HepG2 (cell line): Measurements from ENCODE around the gene TTC31. TPM values are rescaled to one million over a fixed set of nuclear protein-coding genes. Genes with fewer than 3 reads are reported as not detected.

Experiments used
- ARID2 ChIP-seq: sonication (generic); formaldehyde crosslinking; IDR thresholded peaks from 2 replicates; pipeline ENCODE4 v1.8.1; 2022; ENCODE audit warnings: mild to moderate bottlenecking, missing genetic modification reagents, borderline replicate concordance
- BRD4 ChIP-seq: sonication (generic); formaldehyde crosslinking; IDR thresholded peaks from 2 replicates; pipeline ENCODE4 v1.4.0; 2020; ENCODE audit warnings: missing genetic modification reagents
- CEBPB ChIP-seq: IDR thresholded peaks from 2 replicates; pipeline ENCODE4 v1.6.1; 2011; ENCODE audit warnings: low read depth, low read length, improper control_type of control experiment, borderline replicate concordance
- IRF2 ChIP-seq: IDR thresholded peaks from 2 replicates; pipeline ENCODE4 v1.6.1; 2018; ENCODE audit warnings: missing genetic modification reagents, missing compliant biosample characterization
- PHF20 ChIP-seq: sonication (generic); formaldehyde crosslinking; IDR thresholded peaks from 2 replicates; pipeline ENCODE4 v1.5.0; 2020; ENCODE audit warnings: mild to moderate bottlenecking, missing genetic modification reagents
- POLR2AphosphoS2 ChIP-seq: IDR thresholded peaks from 2 replicates; pipeline ENCODE4 v1.6.1; 2011; ENCODE audit warnings: low read depth, low read length, improper control_type of control experiment
- RBM39 ChIP-seq: fragments of 200-400 bp; formaldehyde crosslinking; IDR thresholded peaks from one replicate; pipeline ENCODE4 v1.6.1; 2018; ENCODE audit warnings: antibody characterized with exemption, mild to moderate bottlenecking, low read depth, low read length; ENCODE audit not compliant: poor library complexity, severe bottlenecking
- SOX13 ChIP-seq, 3 experiments: fragments of 450-650 bp in 1 of 3; sonication (generic) in 1 of 3; formaldehyde crosslinking in 1 of 3; IDR thresholded peaks in 2 of 3; conservative IDR thresholded peaks in 1 of 3; 2 replicates each; pipeline versions ENCODE4 v1.5.0 to v1.6.1; 2016 to 2020; ENCODE audit warnings: antibody characterized with exemption in 1 of 3, mild to moderate bottlenecking in 1 of 3, missing compliant biosample characterization in 1 of 3, missing genetic modification reagents in 1 of 3, moderate library complexity in 1 of 3
- SP4 ChIP-seq: sonication (generic); formaldehyde crosslinking; IDR thresholded peaks from 2 replicates; pipeline ENCODE4 v1.8.1; 2023; ENCODE audit warnings: mild to moderate bottlenecking, missing genetic modification reagents
- STAT5B ChIP-seq: sonication (generic); formaldehyde crosslinking; IDR thresholded peaks from 2 replicates; pipeline ENCODE4 v1.4.0; 2020; ENCODE audit warnings: missing genetic modification reagents
- SYNCRIP ChIP-seq: fragments of 200-400 bp; formaldehyde crosslinking; IDR thresholded peaks from 2 replicates; pipeline ENCODE4 v1.6.1; 2018; ENCODE audit warnings: mild to moderate bottlenecking, low read depth, low read length; ENCODE audit not compliant: insufficient read depth
- TMF1 ChIP-seq: sonication (generic); formaldehyde crosslinking; IDR thresholded peaks from 2 replicates; pipeline ENCODE4 v1.8.1; 2022; ENCODE audit warnings: low read depth, missing genetic modification reagents
- ZFP41 ChIP-seq: sonication (generic); formaldehyde crosslinking; IDR thresholded peaks from 2 replicates; pipeline ENCODE4 v1.4.0; 2020; ENCODE audit warnings: mild to moderate bottlenecking, missing genetic modification reagents, borderline replicate concordance
- ZNF136 ChIP-seq: sonication (generic); formaldehyde crosslinking; IDR thresholded peaks from 2 replicates; pipeline ENCODE4 v1.8.1; 2022; ENCODE audit warnings: low read depth, mild to moderate bottlenecking, moderate library complexity, missing genetic modification reagents
- ZNF205 ChIP-seq: IDR thresholded peaks from 2 replicates; pipeline ENCODE4 v1.6.1; 2018; ENCODE audit warnings: missing biosample characterization, missing genetic modification reagents
- ZNF703 ChIP-seq: sonication (generic); formaldehyde crosslinking; IDR thresholded peaks from 2 replicates; pipeline ENCODE4 v1.5.1; 2020; ENCODE audit warnings: missing genetic modification reagents, mild to moderate bottlenecking, moderate library complexity, borderline replicate concordance
- ZNF75D ChIP-seq: sonication (generic); formaldehyde crosslinking; IDR thresholded peaks from 2 replicates; pipeline ENCODE4 v1.8.1; 2023; ENCODE audit warnings: missing genetic modification reagents, mild to moderate bottlenecking, borderline replicate concordance
- ZNF841 ChIP-seq: sonication (generic); formaldehyde crosslinking; IDR thresholded peaks from 2 replicates; pipeline ENCODE4 v1.8.1; 2023; ENCODE audit warnings: missing genetic modification reagents, borderline replicate concordance
- polyA plus RNA-seq, 8 experiments: library from polyadenylated mRNA; depleted of rRNA in 3 of 8; stranded (reverse) in 7 of 8; unstranded in 1 of 8; fragments of >200 nt; fragmentation: Illumina TruSeq in 4 of 8; extraction: Trizol in 4 of 8; gene quantifications; 2 replicates each; pipeline versions ENCODE4 v1.2.1 to v1.2.3, GENCODE V29; 2011 to 2016; ENCODE audit warnings: low read depth in 4 of 8, missing spikeins in 1 of 8, mixed read lengths in 1 of 8; ENCODE audit not compliant: insufficient read depth in 1 of 8
- total RNA-seq, 5 experiments: library from RNA; depleted of rRNA; stranded (reverse); fragments of >200 nt; fragmentation: Illumina TruSeq; extraction: Trizol; gene quantifications; 2 replicates each; pipeline ENCODE4 v1.2.3, GENCODE V29; 2016; ENCODE audit warnings: low read depth in 1 of 5
- TF ChIP-seq, protein P1 (sequence below): sonication (generic); formaldehyde crosslinking; IDR thresholded peaks from 2 replicates; pipeline ENCODE4 v1.4.0; 2020; ENCODE audit warnings: missing genetic modification reagents

TTC31 gene
- total and polyA plus RNA-seq, 2 of the 13 experiments (the other 11 are each of a cell fraction or from before 2014, with no cell fraction given) = 28.3 to 39.5 TPM

DNA sequence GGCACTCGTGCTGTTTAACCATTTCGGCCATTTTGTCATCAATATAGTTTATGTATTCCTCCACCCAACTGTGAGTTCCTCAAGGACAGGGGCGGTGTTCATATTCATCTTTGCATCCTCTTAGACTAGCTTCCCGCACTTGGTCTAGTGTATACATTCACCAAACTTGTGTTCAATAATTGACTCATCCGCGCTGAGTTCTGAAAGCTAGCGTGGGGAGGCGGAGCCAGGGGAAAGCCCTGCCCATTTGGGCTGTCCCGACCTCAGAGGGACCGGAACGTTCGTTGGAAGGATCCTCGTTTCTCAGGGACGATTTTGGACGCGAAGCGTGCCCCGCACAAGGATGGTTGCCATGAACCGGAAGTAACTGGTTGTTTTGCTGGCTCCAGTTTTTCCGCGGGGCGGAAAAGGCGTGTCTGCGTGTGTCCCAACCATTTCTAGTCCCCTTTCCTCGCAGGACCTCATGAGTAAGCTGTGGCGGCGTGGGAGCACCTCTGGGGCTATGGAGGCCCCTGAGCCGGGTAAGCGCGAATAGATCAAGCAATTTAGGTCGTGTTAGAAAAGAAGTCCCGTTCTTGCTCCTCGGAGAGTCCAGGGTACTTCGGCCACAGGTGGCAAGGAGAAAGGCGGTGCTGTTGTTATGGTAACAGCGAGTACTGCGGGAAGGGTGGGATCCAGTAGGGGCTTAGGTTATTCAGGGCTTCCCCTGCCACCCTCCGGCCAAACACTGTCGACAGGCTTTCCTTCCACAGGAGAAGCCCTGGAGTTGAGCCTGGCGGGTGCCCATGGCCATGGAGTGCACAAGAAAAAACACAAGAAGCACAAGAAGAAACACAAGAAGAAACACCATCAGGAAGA, 28.0 kb upstream of the TTC31 start, which contains the start of gene INO80B (continued):
- TF ChIP-seq, protein P1, sequence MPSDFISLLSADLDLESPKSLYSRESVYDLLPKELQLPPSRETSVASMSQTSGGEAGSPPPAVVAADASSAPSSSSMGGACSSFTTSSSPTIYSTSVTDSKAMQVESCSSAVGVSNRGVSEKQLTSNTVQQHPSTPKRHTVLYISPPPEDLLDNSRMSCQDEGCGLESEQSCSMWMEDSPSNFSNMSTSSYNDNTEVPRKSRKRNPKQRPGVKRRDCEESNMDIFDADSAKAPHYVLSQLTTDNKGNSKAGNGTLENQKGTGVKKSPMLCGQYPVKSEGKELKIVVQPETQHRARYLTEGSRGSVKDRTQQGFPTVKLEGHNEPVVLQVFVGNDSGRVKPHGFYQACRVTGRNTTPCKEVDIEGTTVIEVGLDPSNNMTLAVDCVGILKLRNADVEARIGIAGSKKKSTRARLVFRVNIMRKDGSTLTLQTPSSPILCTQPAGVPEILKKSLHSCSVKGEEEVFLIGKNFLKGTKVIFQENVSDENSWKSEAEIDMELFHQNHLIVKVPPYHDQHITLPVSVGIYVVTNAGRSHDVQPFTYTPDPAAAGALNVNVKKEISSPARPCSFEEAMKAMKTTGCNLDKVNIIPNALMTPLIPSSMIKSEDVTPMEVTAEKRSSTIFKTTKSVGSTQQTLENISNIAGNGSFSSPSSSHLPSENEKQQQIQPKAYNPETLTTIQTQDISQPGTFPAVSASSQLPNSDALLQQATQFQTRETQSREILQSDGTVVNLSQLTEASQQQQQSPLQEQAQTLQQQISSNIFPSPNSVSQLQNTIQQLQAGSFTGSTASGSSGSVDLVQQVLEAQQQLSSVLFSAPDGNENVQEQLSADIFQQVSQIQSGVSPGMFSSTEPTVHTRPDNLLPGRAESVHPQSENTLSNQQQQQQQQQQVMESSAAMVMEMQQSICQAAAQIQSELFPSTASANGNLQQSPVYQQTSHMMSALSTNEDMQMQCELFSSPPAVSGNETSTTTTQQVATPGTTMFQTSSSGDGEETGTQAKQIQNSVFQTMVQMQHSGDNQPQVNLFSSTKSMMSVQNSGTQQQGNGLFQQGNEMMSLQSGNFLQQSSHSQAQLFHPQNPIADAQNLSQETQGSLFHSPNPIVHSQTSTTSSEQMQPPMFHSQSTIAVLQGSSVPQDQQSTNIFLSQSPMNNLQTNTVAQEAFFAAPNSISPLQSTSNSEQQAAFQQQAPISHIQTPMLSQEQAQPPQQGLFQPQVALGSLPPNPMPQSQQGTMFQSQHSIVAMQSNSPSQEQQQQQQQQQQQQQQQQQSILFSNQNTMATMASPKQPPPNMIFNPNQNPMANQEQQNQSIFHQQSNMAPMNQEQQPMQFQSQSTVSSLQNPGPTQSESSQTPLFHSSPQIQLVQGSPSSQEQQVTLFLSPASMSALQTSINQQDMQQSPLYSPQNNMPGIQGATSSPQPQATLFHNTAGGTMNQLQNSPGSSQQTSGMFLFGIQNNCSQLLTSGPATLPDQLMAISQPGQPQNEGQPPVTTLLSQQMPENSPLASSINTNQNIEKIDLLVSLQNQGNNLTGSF (CRISPR knock-in tag) = no peak
- no peak for TF ChIP-seq ZNF703 (CRISPR knock-in tag)
- TF ChIP-seq STAT5B = no peak; the same call in 1 of the 2 replicates
- peak; percentile 99 for TF ChIP-seq SP4
- 0 out of 2 replicates have a peak, but pooled peaks have one; percentile 72 for TF ChIP-seq ZNF136 (CRISPR knock-in tag)
- TF ChIP-seq POLR2AphosphoS2 = peak; percentile 63; the same call in 1 of the 2 replicates
- no peak for TF ChIP-seq SOX13 (IDR thresholded peaks at IDR 0.05)
- TF ChIP-seq SOX13 (CRISPR knock-in tag; conservative IDR thresholded peaks at IDR 0.05 in 1 of 2, IDR thresholded peaks at IDR 0.05 in 1 of 2) = peak; percentile 27 to 68; a peak in 2 of 4 replicates
- TF ChIP-seq CEBPB = peak; percentile 23; the same call in 1 of the 2 replicates
- peak; percentile 99 for TF ChIP-seq IRF2 (CRISPR knock-in tag)
- peak; percentile 95 for TF ChIP-seq PHF20 (CRISPR knock-in tag)
- 0 out of 2 replicates have a peak, but pooled peaks have one; percentile 45 for TF ChIP-seq ZNF841 (CRISPR knock-in tag)
- TF ChIP-seq RBM39 = peak; percentile 94
- TF ChIP-seq ARID2 (CRISPR knock-in tag) = peak; percentile 95
- no peak; the same call in none of the 2 replicates for TF ChIP-seq ZFP41 (CRISPR knock-in tag)
- TF ChIP-seq ZNF75D = no peak
- TF ChIP-seq BRD4 (CRISPR knock-in tag) = no peak
- peak; percentile 87 for TF ChIP-seq ZNF205 (CRISPR knock-in tag)
- TF ChIP-seq TMF1 (CRISPR knock-in tag) = peak; percentile 81; the same call in 1 of the 2 replicates
- no peak for TF ChIP-seq SYNCRIP
